H1 (cell line): ENCODE measurements around the gene GTF2H3. TPM values are rescaled to one million over a fixed set of nuclear protein-coding genes. Genes with fewer than 3 reads are reported as not detected.

Experiments
- HDAC6 ChIP-seq: IDR thresholded peaks from one replicate; pipeline ENCODE4 v1.7.1; 2012; ENCODE audit warnings: low read depth, mild to moderate bottlenecking, inconsistent platforms, low read length, moderate library complexity
- JUND ChIP-seq: IDR thresholded peaks from 2 replicates; pipeline ENCODE4 v1.6.1; 2011; ENCODE audit warnings: mild to moderate bottlenecking, improper control_type of control experiment, low read length
- PHF8 ChIP-seq: fragments of 200-600 bp; sonication (generic); conservative IDR thresholded peaks from 2 replicates; pipeline ENCODE4 v1.7.1; 2012; ENCODE audit warnings: low read depth, mild to moderate bottlenecking, inconsistent platforms, low read length, moderate library complexity
- RFX5 ChIP-seq: IDR thresholded peaks from 2 replicates; pipeline ENCODE4 v1.6.1; 2011; ENCODE audit warnings: low read depth, low read length, improper control_type of control experiment, borderline replicate concordance
- polyA plus RNA-seq, 7 experiments: library from polyadenylated mRNA; depleted of rRNA in 3 of 7; stranded (reverse) in 5 of 7; unstranded in 2 of 7; fragments of >200 nt in 5 of 7; fragments of 200-250 nt in 2 of 7; gene quantifications; 1 replicate in 5 of 7; 2 replicates in 1 of 7; 4 replicates in 1 of 7; pipeline versions ENCODE4 v1.2.1 to v1.2.3, GENCODE V29; 2011 to 2013; ENCODE audit warnings: missing spikeins in 2 of 7, mixed read lengths in 2 of 7
- total RNA-seq: library from RNA; stranded (reverse); fragmentation: NEBNext Ultra II Directional; extraction: Animal tissue kit (Norgen Biotek cat#: 25700); gene quantifications from 2 replicates; pipeline ENCODE4 v1.2.1, GENCODE V29; 2021
- TF ChIP-seq, protein P1 (sequence below): IDR thresholded peaks from 2 replicates; pipeline ENCODE4 v1.6.1; 2011; ENCODE audit warnings: low read depth, mild to moderate bottlenecking, low read length; ENCODE audit not compliant: insufficient read depth
- TF ChIP-seq, protein P2 (sequence below), 3 experiments: IDR thresholded peaks; 1 replicate in 2 of 3; 2 replicates in 1 of 3; pipeline versions ENCODE4 v1.5.1 to v1.6.1; 2011; ENCODE audit warnings: low read length in 3 of 3, mild to moderate bottlenecking in 3 of 3, inconsistent platforms in 2 of 3, low read depth in 1 of 3, moderate library complexity in 1 of 3; ENCODE audit not compliant: insufficient read depth in 1 of 3; ENCODE audit errors: control extremely low read depth in 1 of 3

Gene GTF2H3
- total and polyA plus RNA-seq, 2 of the 8 experiments (the other 6 are each of a cell fraction or from before 2014, with no cell fraction given) = 21.0 to 32.1 TPM

DNA sequence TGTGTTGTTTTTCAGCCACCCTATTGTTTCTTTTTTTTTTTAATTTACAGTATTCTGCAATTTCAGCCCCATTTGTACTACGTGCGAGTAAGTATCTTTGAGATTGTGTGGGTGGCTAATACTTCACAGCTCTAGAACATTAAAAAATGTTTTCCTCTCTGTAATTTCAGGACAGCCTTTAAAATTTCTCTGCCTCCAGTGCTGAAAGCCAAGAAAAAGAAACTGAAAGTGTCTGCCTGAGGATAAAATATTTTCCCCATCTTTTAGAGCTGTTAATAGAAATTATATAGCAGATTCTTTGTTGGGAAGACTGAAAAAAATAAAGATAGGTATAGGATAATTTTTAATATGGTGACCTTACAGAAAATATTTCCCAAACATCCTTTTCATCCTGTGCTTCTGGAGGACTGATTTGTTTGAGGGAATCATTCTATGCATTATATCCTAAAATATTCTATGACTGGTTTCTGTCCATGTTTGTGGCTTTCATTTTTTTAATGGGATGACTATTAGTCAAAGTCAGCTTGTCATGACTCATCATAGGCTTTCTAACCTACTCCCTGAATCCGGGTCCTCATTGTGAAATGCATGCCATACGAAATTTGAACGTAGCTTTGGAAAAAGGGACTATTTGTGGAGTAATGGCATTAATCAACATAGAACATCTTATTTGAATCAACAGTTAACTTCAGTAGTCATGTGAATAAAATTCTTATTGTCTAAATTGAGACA, 26.5 kb downstream of the GTF2H3 start (continued):
- TF ChIP-seq, protein P1, sequence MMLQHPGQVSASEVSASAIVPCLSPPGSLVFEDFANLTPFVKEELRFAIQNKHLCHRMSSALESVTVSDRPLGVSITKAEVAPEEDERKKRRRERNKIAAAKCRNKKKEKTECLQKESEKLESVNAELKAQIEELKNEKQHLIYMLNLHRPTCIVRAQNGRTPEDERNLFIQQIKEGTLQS = no peak
- TF ChIP-seq PHF8 (no peak), JUND (no peak), HDAC6 (no peak), RFX5 (no peak)
- TF ChIP-seq, protein P2, sequence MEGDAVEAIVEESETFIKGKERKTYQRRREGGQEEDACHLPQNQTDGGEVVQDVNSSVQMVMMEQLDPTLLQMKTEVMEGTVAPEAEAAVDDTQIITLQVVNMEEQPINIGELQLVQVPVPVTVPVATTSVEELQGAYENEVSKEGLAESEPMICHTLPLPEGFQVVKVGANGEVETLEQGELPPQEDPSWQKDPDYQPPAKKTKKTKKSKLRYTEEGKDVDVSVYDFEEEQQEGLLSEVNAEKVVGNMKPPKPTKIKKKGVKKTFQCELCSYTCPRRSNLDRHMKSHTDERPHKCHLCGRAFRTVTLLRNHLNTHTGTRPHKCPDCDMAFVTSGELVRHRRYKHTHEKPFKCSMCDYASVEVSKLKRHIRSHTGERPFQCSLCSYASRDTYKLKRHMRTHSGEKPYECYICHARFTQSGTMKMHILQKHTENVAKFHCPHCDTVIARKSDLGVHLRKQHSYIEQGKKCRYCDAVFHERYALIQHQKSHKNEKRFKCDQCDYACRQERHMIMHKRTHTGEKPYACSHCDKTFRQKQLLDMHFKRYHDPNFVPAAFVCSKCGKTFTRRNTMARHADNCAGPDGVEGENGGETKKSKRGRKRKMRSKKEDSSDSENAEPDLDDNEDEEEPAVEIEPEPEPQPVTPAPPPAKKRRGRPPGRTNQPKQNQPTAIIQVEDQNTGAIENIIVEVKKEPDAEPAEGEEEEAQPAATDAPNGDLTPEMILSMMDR (IDR thresholded peaks at IDR 0.05; ENCODE audit: control extremely low read depth in 1 of 3, insufficient read depth in 1 of 3, low read depth in 1 of 3, low read length in 3 of 3) = no peak
